Measurements from ENCODE around the gene MEGF8. TPM values are rescaled to one million over a fixed set of nuclear protein-coding genes. Genes with fewer than 3 reads are reported as not detected.
A peak's percentile ranks its signal among the peaks of the same experiment; 100 is the strongest.

The MEGF8 gene
- total and polyA plus RNA-seq, 2 of the 13 experiments (the other 11 are each of a cell fraction or from before 2014, with no cell fraction given), result 4.0 to 8.8 TPM

- TF ChIP-seq ZNF510 (CRISPR knock-in tag; IDR thresholded peaks at IDR 0.05; ENCODE audit: low read depth) (no peak), RFX3 (CRISPR knock-in tag; IDR thresholded peaks at IDR 0.05) (no peak), RERE (CRISPR knock-in tag; IDR thresholded peaks at IDR 0.05; ENCODE audit: low read depth) (no peak), ZNF761 (CRISPR knock-in tag; conservative IDR thresholded peaks at IDR 0.05) (no peak), EHMT2 (IDR thresholded peaks at IDR 0.05; ENCODE audit: borderline replicate concordance, low read depth, low read length) (no peak), CHD2 (IDR thresholded peaks at IDR 0.05; ENCODE audit: low read depth, low read length) (no peak), ZNF850 (CRISPR knock-in tag; conservative IDR thresholded peaks at IDR 0.05) (no peak), CSRNP2 (CRISPR knock-in tag; conservative IDR thresholded peaks at IDR 0.05; ENCODE audit: low read depth) (no peak), ZNF264 (CRISPR knock-in tag; IDR thresholded peaks at IDR 0.05) (no peak), ZNF274 (CRISPR knock-in tag; IDR thresholded peaks at IDR 0.05) (0 out of 2 replicates have a peak, but pooled peaks have one; percentile 52), TGIF2 (CRISPR knock-in tag; IDR thresholded peaks at IDR 0.05) (0 out of 2 replicates have a peak, but pooled peaks have one; percentile 48), ZSCAN22 (CRISPR knock-in tag; IDR thresholded peaks at IDR 0.05) (no peak), REST (IDR thresholded peaks at IDR 0.05; ENCODE audit: borderline replicate concordance in 1 of 2, low read depth in 1 of 2, low read length in 2 of 2) (no peak), SIX1 (CRISPR knock-in tag; IDR thresholded peaks at IDR 0.05; ENCODE audit: borderline replicate concordance) (0 out of 2 replicates have a peak, but pooled peaks have one; percentile 6), HDAC6 (IDR thresholded peaks at IDR 0.05; ENCODE audit: low read depth, low read length) (no peak)
Measured at GRCh38 chr19:42281827-42282762, 43.3 kb upstream of the MEGF8 start (continued).
